ENCODE results near the gene ABHD4.
A peak's percentile ranks its signal among the peaks of the same experiment; 100 is the strongest.
"Not testable (repeated sequence)": the region's sequence is repeated elsewhere in the genome, so short reads cannot be mapped to it uniquely, and the experiment has no call there.

The ABHD4 gene, protein sequence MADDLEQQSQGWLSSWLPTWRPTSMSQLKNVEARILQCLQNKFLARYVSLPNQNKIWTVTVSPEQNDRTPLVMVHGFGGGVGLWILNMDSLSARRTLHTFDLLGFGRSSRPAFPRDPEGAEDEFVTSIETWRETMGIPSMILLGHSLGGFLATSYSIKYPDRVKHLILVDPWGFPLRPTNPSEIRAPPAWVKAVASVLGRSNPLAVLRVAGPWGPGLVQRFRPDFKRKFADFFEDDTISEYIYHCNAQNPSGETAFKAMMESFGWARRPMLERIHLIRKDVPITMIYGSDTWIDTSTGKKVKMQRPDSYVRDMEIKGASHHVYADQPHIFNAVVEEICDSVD

DNA sequence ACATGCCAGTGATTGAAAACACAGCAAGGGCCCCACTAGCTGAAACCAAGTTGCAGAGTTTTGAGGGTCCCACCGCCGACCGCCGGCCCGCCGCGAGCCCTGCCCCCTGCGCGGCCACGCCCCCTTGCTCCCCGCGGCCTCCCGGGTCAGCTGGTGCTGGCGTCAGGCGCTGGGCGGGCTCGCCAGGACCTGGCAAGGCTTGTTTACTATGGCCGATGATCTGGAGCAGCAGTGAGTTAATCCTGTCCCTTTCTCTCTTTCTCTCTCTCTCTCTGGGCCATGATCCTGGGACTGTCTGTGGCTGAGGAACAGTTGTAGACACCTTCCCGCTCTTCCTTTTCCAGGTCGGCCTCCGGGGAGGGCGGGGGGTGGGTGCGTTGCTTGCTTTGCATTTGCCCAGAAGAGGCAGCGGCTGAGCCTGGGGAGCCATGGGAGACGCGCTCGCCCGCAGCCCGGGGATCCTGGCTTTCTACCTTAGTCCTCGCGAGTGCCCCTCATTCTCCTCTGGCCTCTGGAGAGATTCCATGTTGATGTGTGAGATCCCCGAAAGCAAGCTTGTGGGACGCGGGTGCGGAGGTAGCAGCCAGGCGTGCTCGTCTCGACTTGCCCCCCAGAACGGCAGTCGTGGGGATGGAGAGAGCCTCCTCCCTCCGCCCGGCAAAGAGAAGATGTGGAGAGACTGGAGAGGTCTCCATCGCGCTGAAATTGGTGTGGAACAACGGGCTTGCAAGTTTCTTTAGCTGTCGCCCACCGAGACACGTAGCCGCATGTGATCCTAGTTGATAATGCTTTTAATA, at the start of gene ABHD4:
ABHD4 (plus strand) TSS at position 202 of the 797 bp plus-strand sequence; CDS start at position 209, 7 bp downstream.
- DNase-seq = peak; percentile 9 to 86 (median 71)

DNA sequence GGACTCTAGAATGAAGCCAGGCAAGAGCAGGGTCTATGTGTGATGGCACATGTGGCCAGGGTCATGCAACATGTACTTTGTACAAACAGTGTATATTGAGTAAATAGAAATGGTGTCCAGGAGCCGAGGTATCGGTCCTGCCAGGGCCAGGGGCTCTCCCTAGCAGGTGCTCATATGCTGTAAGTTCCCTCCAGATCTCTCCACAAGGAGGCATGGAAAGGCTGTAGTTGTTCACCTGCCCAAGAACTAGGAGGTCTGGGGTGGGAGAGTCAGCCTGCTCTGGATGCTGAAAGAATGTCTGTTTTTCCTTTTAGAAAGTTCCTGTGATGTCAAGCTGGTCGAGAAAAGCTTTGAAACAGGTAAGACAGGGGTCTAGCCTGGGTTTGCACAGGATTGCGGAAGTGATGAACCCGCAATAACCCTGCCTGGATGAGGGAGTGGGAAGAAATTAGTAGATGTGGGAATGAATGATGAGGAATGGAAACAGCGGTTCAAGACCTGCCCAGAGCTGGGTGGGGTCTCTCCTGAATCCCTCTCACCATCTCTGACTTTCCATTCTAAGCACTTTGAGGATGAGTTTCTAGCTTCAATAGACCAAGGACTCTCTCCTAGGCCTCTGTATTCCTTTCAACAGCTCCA, 48.7 kb upstream of the ABHD4 start:
- no peak for DNase-seq

DNA sequence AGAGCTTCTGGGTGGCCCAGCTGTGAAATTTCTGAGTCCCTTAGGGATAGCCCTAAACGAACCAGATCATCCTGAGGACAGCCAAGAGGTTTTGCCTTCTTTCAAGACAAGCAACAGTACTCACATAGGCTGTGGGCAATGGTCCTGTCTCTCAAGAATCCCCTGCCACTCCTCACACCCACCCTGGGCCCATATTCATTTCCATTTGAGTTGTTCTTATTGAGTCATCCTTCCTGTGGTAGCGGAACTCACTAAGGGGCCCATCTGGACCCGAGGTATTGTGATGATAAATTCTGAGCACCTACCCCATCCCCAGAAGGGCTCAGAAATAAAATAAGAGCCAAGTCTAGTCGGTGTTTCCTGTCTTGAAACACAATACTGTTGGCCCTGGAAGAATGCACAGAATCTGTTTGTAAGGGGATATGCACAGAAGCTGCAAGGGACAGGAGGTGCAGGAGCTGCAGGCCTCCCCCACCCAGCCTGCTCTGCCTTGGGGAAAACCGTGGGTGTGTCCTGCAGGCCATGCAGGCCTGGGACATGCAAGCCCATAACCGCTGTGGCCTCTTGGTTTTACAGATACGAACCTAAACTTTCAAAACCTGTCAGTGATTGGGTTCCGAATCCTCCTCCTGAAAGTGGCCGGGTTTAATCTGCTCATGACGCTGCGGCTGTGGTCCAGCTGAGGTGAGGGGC, 48.0 kb upstream of the ABHD4 start:
- no peak for DNase-seq

DNA sequence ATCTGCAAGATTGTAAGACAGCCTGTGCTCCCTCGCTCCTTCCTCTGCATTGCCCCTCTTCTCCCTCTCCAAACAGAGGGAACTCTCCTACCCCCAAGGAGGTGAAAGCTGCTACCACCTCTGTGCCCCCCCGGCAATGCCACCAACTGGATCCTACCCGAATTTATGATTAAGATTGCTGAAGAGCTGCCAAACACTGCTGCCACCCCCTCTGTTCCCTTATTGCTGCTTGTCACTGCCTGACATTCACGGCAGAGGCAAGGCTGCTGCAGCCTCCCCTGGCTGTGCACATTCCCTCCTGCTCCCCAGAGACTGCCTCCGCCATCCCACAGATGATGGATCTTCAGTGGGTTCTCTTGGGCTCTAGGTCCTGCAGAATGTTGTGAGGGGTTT, 46.5 kb upstream of the ABHD4 start:
- peak in 16 of 58 donors; percentile 4 to 49 (median 16) for DNase-seq

DNA sequence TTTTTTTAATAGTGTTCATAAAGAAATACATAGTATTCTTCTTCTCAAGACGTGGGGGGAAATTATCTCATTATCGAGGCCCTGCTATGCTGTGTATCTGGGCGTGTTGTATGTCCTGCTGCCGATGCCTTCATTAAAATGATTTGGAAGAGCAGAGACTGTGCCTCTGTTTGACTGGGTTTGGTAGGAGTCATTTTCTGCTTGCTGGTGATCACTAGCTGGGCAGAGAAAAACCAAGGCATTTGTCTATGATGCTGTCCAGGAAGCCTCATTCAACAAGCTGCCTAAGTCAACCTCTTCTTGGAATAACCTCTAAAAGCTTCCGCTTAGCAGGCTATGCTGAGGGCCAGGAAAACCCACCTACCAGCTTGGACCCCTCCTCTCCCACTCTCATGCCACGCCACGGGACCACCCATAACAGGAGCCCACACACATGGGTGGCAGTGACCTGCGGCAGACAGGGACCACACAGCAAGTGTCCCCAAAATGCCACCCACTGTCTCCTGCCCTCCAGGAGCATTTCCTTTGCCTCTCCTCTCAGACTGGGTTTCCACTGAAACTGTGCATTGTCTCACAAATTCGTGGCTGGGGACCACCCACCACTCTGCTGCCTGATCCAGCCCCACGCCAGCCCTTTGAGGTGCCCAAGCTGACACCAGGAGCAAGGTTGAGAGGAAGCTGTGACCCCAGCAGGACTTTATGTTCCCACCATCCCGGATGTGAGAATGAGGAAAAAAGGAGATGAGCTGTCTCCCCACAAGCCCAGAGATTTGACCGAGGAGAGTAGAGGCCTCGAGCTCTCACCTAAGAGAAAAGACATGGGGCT, 45.9 kb upstream of the ABHD4 start:
- no peak for DNase-seq

DNA sequence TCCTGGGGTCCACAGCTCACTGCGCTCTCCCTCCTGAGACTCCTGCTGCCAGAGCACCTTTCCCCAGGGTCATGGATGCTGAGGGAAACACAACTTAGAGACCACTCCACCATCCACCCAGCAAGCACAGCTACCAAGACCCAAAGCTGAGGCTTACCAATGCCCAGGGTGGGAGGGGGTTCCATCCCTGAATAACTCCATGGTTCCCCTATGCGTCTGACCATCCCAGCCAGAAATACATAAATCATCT, 45.3 kb upstream of the ABHD4 start:
- DNase-seq = no peak

DNA sequence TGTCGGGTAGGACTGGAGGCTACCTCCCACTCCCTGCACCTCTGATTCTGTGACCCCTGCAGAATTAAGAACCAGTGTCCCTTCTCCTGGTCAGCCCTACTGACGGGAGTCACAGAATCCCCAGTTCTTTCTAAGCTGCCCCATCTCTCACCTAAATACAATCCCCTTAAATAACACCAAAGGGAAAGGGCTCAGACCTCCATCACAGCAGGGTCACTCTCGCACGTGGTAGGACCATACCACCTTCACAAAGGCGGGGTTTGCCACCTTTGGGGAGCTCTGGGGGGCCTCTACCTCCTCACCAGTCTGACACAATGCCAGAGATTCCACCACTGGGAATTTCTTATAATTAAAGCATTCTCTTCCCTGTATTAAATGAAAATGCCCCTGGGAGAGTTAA, 44.7 kb upstream of the ABHD4 start:
- DNase-seq = no peak

DNA sequence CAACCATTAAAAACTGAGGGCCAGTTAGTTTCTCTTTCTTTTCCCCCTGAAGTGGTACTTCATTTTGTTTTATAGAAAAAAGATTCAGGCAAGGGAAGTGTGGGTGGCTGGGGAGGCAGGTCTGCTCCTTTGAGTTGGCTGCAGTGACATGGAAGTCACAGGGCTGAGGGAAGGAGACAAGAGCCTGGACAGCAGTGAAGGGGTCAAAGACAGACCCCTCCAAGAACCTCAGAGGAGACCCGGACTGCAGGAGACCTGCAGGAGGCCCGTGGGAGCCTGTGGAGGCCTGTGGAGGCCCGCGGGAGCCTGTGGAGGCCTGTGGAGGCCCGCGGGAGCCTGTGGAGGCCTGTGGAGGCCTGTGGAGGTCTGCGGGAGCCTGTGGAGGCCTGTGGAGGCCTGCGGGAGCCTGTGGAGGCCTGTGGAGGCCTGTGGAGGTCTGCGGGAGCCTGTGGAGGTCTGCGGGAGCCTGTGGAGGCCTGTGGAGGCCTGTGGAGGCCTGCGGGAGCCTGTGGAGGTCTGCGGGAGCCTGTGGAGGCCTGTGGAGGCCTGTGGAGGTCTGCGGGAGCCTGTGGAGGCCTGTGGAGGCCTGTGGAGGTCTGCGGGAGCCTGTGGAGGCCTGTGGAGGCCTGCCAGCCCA, 44.1 kb upstream of the ABHD4 start:
- DNase-seq = not testable (repeated sequence)

DNA sequence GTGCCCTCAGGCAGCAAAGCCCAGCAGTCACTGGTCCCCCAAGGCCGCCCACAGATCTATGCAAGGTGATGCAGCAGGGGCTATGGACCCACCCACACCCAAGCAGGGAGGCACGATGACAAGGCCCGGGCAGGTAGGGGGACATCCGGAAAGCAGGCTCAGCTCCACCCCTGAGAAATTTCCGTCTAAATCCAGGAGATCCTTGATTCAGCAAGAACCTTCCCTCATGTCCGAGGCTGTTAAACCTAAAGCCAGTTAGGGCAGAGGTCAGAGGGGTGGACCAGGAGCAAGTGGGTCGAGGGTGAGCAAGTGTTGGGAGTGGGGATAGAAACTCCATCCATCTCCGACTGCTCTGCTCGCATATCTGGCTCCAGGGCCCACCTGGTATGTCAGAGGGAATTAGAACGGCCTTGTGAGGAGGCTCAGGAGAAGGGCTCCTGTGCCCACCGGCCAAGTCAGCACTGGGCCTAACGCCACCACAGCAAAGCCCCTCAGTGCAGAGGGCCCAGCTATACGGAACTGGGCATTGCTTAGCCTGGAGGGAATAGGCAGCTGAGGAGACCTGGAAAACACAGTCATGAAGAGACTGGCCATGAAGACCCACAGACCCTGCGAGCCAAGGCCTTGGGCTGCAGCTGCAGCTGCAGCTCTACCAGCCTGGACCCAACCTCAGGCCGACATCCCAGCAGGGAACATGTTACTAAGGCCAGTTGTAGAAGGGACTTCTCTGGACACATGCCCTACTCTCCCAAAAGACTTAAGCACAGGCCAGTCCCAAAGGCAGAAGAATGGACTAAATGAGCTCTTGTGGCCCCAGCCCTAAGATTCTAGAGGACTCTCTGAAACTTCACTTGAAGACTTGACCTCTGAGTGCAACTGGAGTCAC, 43.4 kb upstream of the ABHD4 start:
- DNase-seq = no peak

DNA sequence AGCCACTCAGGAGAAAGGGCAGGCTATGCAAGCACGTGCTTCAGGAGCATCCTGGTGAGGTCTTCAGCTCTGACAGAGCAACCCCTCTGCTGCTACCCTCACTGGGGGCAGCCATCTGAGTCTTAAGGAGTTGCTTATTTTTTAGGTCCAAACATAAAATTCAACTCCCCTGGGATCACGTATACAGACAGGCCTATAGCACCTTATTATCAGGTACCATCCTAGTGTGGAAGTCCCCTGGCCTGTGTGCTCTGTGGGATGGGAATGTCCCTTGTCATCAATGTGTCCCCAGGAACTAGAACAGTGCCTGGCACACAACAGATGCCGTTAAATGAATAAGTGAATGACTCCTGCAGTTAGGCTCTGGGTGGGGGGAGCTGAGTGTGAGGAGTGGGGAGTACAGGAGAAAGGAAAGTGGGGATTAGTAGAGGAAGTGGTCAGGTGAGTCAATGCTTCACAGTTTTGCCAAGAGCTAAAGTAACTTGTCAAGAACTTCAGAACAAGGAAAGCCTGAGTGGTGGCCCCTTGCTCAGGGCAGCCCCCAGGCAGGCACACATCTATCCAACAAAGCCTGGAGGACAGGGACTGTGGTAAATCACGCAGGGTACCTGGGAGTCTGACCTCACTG, 42.6 kb upstream of the ABHD4 start:
- DNase-seq = no peak

DNA sequence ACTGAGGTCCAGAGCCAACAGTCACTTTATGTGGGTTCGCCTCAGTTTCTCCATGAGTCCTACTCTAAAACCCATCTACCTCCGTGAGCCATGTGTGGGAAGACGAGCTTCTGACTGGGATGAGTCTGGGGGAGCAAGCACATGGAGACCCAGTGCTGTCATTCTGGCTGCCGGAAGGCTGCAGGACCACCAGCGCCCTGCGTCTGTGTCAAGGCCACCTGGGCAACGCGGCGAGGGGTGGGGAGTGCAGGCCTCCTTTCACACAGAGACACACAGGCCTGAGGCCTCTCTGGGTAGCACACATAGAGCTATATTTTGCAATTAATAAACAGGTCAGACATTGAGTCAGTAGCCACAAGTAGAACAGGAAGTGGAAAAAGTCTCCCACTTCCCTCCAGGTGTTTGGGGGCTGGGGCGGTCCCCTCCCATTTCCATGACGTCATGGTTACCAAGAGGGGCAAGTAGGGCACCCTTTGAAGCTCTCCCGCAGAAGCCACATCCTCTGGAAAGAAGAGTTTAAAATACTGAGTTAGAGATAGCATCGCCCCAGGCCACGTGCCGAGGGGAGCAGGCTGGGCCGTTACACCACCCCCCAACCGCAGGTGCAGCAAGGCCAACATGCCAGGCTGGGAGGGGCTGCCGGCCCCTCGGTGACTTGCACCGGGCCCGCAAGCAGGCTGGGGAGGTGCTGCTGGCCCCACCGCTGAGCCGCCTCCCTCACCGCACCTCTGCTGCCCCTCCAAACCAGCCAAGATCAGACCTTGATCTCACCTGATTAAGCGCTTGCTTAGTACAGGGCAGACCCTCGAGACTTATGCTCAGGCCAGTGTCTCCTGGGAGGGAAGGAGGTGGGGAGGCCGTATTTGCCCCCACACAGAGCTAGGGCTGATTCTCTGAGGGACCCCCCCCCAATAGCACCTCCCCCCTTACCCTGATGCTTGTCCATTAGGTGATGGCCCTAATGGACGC, 41.8 kb upstream of the ABHD4 start:
- DNase-seq = peak in 2 of 58 donors; percentile 9 to 15

DNA sequence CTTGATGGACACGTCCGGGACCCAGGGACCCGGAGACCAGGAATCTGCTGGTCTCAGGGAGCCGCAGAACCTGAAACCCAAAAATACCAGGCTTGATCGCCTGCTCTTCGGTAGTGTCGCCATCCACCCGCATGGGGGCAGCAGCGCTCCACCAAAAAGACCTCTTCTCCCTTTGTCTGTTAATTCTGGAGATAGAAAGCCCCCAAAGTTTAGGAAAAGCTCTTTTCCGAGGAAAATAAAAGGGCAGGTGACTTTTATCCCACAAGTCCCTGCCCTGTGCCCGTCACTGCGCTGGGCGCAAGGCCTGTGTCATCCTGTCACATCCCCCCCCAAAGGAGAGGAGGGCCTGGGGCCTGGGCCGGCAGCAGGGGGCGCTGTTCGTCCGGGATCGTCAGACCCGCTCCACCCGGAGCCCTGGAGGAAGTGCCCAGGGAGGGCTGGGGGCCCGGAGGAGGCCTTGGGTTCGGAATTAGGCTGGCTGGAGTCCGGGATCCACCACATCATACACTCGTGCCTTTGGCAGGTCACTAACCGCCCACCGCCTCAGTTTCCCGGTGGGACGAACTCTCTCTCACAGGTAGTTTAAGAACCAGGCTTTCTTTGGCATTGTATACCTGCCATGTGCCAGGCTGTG, 41.0 kb upstream of the ABHD4 start:
- peak in 57 of 58 donors; percentile 23 to 87 (median 70) for DNase-seq

DNA sequence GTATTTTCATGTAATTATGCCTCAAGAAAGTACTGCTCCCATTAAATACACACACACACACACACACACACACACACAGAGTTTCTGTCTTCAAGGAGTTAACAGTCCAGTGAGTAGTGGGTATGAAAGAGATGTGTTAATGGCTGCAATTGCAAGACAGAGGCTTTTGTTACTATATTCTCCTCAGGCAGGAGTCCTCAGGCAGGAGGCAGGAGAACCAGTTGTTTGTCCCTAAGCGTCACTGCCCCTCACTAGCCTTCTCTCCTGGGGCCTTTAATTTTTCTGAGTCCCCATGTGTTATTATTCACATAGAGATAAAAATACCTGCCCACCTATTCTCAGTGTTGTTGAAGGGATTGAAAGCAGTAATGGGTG, 40.3 kb upstream of the ABHD4 start:
- DNase-seq = no peak

DNA sequence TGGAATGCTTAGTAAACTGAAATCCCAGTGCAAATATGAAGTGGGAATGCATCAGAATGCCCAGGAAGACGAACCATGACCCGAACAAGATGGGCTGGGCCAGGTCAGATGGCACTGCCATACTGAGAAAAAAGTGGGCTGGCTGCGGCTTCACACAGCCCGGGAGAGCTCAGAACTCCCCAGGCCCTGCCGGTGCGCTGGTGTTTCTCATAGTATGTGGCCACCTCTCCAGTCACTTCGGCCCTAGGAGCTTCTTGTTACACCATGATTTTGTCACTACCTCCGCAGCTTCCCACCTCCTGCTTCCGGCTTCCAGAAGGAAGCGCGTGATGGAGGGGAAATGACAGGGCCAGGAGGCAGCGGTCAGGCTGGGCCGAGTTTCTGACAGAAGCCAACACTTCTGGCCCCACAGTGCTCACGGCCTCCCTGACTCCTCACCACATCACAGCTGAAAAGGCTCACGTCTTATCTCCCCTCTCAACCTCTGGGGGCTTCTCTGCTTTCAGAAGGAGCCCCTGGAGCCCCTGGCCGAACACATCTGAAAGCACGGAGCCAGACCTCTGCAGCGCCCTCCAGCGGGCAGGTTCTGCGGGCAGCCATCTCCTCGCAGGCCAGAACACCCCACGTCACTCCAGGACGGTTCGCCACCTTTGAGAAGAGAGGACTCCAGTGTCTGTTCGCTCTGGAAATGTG, 39.7 kb upstream of the ABHD4 start:
- DNase-seq = no peak

DNA sequence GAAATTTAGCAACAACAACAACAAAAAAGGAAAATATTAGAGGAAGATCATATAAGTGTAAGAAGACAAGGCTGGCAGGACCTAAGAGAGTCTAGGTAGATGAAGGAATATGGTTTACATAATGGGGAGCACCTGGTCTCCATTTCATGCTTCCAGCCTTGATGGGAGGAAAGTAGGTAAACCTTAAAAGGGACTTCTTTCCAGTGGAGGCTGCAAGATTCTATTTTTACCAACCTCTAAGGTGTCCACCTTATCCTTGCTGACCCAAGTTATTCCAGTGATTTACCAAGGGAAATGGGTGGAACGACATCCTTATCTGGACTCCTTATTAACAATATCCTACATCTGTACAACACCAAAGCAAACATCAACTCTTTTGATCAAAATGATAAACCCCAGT, 39.1 kb upstream of the ABHD4 start:
- no peak for DNase-seq

DNA sequence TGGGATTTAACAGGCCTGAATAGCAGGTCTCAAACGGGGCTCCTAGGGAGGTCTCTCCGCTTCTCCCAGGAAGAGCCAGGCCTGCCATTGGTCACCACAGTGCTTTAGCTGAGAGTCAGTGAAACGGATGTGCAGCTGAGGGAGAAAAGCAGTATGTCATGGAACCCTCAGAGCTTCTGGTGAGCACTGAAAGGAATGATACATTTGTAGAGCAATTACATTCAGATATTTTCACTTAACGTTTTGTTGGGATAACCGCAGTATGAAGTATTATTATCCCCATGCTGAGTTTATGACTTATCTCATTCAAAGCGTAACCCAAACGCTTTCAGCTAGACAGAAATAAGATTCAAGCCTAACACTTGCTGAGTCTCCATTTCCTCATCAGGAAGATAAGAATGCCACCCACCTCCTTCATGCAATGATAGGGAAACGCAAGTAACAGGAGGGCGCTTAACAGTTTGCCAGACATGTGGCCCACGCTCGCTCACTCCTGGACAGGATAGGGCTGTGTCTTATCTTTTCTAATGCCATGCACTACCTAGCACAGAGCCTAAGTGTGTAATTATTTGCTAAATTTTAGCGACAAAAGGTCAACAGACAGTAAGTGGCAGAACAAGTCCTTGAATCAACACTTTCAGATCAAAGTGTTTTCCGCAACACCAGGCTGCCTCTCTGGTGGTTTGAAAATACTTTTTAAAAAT, 37.3 kb upstream of the ABHD4 start:
- DNase-seq = no peak

All from anterior cingulate cortex (tissue), 58 donors.